ENCODE measurements around the gene GATM. TPM values are rescaled to one million over a fixed set of nuclear protein-coding genes. Genes with fewer than 3 reads are reported as not detected.
A peak's percentile ranks its signal among the peaks of the same experiment; 100 is the strongest.

Gene GATM
- total and polyA plus RNA-seq, 2 donors (not counting 1 experiment from before 2014, with no cell fraction given) = 0.07 to 0.17 TPM

GRCh38 chr15:45332694-45333093 is 45.6 kb downstream of the GATM start:
- no peak for TF ChIP-seq CTCF (conservative IDR thresholded peaks at IDR 0.05 in 1 of 2, IDR thresholded peaks at IDR 0.05 in 1 of 2; ENCODE audit: low read depth in 1 of 2, low read length in 2 of 2)
- TF ChIP-seq EZH2 (IDR thresholded peaks at IDR 0.05; ENCODE audit: low read length, missing control alignments) = no peak
- Histone ChIP-seq H3K4me2 (ENCODE audit: extremely low read depth, insufficient read depth, low read length) (no peak overlapping the region), H3K9ac (ENCODE audit: insufficient read depth, low read length) (no peak overlapping the region), H3K79me2 (ENCODE audit: control insufficient read depth, insufficient read depth, low read length) (no peaks in the 10 kb centered on the region), H3K27me3 (ENCODE audit: control insufficient read depth, insufficient read depth, low read length) (no peaks in the 10 kb centered on the region), H3K27ac (ENCODE audit: insufficient read depth, low read length) (no peak overlapping the region), H3K9me3 (ENCODE audit: control insufficient read depth, insufficient read depth, low read depth, low read length) (no peaks in the 10 kb centered on the region), H3K36me3 (ENCODE audit: control insufficient read depth, insufficient read depth, low read length) (no peaks in the 10 kb centered on the region), H3K4me3 (replicated peaks in 1 of 4; ENCODE audit: control extremely low read depth in 1 of 4, insufficient read depth in 1 of 4, low read depth in 3 of 4, low read length in 4 of 4) (no peak overlapping the region), H4K20me1 (ENCODE audit: control insufficient read depth, extremely low read depth, insufficient read depth, low read length) (no peaks in the 10 kb centered on the region), H3K4me1 (ENCODE audit: control insufficient read depth, extremely low read depth, insufficient read depth, low read length) (no peaks in the 10 kb centered on the region), H2AFZ (ENCODE audit: low read length) (no peak overlapping the region)
- no peak for DNase-seq (ENCODE audit: low read depth in 2 of 2)

GRCh38 chr15:45331972-45332371 is 46.4 kb downstream of the GATM start:
- peak in 1 of 2 donors; percentile 5 for DNase-seq (ENCODE audit: low read depth in 2 of 2)

GRCh38 chr15:45328663-45329062 is 49.7 kb downstream of the GATM start:
- no peak for DNase-seq (ENCODE audit: low read depth in 2 of 2)
- H4K20me1 ChIP-seq (ENCODE audit: control insufficient read depth, extremely low read depth, insufficient read depth, low read length) = no peaks in the 10 kb centered on the region
- no peak overlapping the region for H2AFZ ChIP-seq (ENCODE audit: low read length)
- no peak overlapping the region for H3K9ac ChIP-seq (ENCODE audit: insufficient read depth, low read length)
- no peaks in the 10 kb centered on the region for H3K36me3 ChIP-seq (ENCODE audit: control insufficient read depth, insufficient read depth, low read length)
- no peak overlapping the region for H3K4me2 ChIP-seq (ENCODE audit: extremely low read depth, insufficient read depth, low read length)
- no peaks in the 10 kb centered on the region for H3K4me1 ChIP-seq (ENCODE audit: control insufficient read depth, extremely low read depth, insufficient read depth, low read length)
- no peaks in the 10 kb centered on the region for H3K79me2 ChIP-seq (ENCODE audit: control insufficient read depth, insufficient read depth, low read length)
- H3K9me3 ChIP-seq (ENCODE audit: control insufficient read depth, insufficient read depth, low read depth, low read length) = no peaks in the 10 kb centered on the region
- no peaks in the 10 kb centered on the region for H3K27me3 ChIP-seq (ENCODE audit: control insufficient read depth, insufficient read depth, low read length)
- no peak overlapping the region for H3K4me3 ChIP-seq (replicated peaks in 1 of 4; ENCODE audit: control extremely low read depth in 1 of 4, insufficient read depth in 1 of 4, low read depth in 3 of 4, low read length in 4 of 4)
- H3K27ac ChIP-seq (ENCODE audit: insufficient read depth, low read length) = no peak overlapping the region
- TF ChIP-seq EZH2 (IDR thresholded peaks at IDR 0.05; ENCODE audit: low read length, missing control alignments) (no peak), CTCF (conservative IDR thresholded peaks at IDR 0.05 in 1 of 2, IDR thresholded peaks at IDR 0.05 in 1 of 2; ENCODE audit: low read depth in 1 of 2, low read length in 2 of 2) (no peak)

More at GRCh38 chr15:45331972-45332371, 46.4 kb downstream of the GATM start:
- H3K27ac ChIP-seq (ENCODE audit: insufficient read depth, low read length) = no peak overlapping the region
- TF ChIP-seq EZH2 (IDR thresholded peaks at IDR 0.05; ENCODE audit: low read length, missing control alignments) = no peak
- TF ChIP-seq CTCF (conservative IDR thresholded peaks at IDR 0.05 in 1 of 2, IDR thresholded peaks at IDR 0.05 in 1 of 2; ENCODE audit: low read depth in 1 of 2, low read length in 2 of 2) = no peak
- no peaks in the 10 kb centered on the region for H4K20me1 ChIP-seq (ENCODE audit: control insufficient read depth, extremely low read depth, insufficient read depth, low read length)
- H3K4me3 ChIP-seq (replicated peaks in 1 of 4; ENCODE audit: control extremely low read depth in 1 of 4, insufficient read depth in 1 of 4, low read depth in 3 of 4, low read length in 4 of 4) = no peak overlapping the region
- H3K27me3 ChIP-seq (ENCODE audit: control insufficient read depth, insufficient read depth, low read length) = no peaks in the 10 kb centered on the region
- H3K79me2 ChIP-seq (ENCODE audit: control insufficient read depth, insufficient read depth, low read length) = no peaks in the 10 kb centered on the region
- no peaks in the 10 kb centered on the region for H3K4me1 ChIP-seq (ENCODE audit: control insufficient read depth, extremely low read depth, insufficient read depth, low read length)
- no peak overlapping the region for H3K9ac ChIP-seq (ENCODE audit: insufficient read depth, low read length)
- H2AFZ ChIP-seq (ENCODE audit: low read length) = no peak overlapping the region
- no peaks in the 10 kb centered on the region for H3K9me3 ChIP-seq (ENCODE audit: control insufficient read depth, insufficient read depth, low read depth, low read length)
- H3K4me2 ChIP-seq (ENCODE audit: extremely low read depth, insufficient read depth, low read length) = no peak overlapping the region
- no peaks in the 10 kb centered on the region for H3K36me3 ChIP-seq (ENCODE audit: control insufficient read depth, insufficient read depth, low read length)
